ENCODE measurements around the gene CIB4.

Gene CIB4

DNA sequence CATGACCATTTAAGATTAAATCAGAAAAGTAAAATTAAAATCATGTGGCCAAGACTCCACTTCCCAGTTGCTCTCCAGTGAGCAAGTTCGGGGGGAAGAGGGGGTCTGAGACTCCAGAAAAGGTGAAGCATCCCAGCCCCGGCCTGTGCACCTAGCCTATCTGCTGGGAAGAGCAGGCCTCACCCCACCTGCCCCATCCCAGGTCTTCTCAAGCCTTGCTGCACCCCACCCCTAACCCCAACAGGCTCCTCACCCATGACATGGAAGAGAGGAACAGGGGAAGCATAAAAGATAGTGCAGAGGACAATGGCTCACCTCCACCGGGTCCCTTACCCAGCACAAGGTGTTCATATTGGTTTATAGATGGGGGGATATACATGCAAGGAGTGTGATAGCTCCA is 14.6 kb downstream of the CIB4 start:
- no peak overlapping the region for H3K27ac ChIP-seq
- no peaks in the 10 kb centered on the region for H3K36me3 ChIP-seq
- no peaks in the 10 kb centered on the region for H3K27me3 ChIP-seq
- H3K4me3 ChIP-seq, result no peak overlapping the region
- intact Hi-C loops (cut with DNase I; ENCODE audit: low total_unique reads), result no loop called here
- TF ChIP-seq, protein P1, sequence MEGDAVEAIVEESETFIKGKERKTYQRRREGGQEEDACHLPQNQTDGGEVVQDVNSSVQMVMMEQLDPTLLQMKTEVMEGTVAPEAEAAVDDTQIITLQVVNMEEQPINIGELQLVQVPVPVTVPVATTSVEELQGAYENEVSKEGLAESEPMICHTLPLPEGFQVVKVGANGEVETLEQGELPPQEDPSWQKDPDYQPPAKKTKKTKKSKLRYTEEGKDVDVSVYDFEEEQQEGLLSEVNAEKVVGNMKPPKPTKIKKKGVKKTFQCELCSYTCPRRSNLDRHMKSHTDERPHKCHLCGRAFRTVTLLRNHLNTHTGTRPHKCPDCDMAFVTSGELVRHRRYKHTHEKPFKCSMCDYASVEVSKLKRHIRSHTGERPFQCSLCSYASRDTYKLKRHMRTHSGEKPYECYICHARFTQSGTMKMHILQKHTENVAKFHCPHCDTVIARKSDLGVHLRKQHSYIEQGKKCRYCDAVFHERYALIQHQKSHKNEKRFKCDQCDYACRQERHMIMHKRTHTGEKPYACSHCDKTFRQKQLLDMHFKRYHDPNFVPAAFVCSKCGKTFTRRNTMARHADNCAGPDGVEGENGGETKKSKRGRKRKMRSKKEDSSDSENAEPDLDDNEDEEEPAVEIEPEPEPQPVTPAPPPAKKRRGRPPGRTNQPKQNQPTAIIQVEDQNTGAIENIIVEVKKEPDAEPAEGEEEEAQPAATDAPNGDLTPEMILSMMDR (IDR thresholded peaks at IDR 0.05), result no peak
- H3K9me3 ChIP-seq, result no peaks in the 10 kb centered on the region
- peak; percentile 8 to 23 for DNase-seq
- H3K4me1 ChIP-seq, result peaks cover 0 to 12% (median 5%) of the 10 kb centered on the region in 4 donors

DNA sequence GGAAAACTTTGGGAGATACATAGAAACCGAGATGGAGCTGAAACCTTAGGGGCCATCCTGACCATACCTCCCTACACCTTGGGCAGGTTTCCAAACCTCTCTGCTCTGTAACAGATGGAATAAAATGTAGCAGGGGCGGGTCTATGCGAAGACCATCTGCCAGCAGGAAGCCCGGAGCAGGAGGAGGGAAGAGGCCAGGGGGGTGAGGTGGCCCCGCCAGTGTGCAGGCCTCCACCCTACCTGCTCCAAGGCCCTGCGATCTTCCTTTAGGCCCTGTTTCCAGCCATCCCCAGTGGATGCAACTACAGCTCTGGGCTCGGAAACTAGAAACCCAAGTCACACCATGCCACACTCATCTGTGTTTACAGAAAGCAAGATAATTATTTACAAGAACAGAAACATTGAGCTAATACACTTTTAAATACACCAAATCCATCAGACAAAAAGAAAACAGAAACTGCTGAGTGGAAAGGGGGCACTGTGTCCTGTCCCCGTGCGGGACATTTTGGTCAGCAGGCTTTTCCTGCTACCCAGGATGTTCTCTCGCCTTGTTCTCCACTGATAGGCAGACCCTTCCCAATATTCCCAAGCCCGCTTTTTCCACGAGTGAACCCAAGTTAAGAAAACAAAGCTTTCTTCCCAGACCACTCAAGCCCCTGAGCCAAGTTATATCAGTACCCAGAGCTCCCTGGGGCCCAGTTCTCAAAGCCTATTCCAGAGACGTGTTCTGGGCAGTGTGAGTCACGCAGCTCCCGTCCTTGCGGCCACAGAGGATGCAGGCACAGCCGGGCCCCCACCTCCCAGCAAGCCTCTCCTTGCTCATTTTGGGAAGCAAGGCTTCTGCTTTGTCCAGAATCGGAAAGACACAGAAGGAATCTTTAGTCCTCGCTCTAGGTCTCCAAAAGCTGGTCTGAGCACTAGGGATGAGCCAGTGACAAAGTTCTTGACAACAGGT is 17.3 kb downstream of the CIB4 start:
- H3K27me3 ChIP-seq, result no peaks in the 10 kb centered on the region
- no peaks in the 10 kb centered on the region for H3K9me3 ChIP-seq
- H3K4me1 ChIP-seq, result peaks cover 0 to 12% (median 5%) of the 10 kb centered on the region in 4 donors
- TF ChIP-seq, protein P1 (IDR thresholded peaks at IDR 0.05), result no peak
- H3K4me3 ChIP-seq, result no peak overlapping the region
- intact Hi-C loops (cut with DNase I; ENCODE audit: low total_unique reads), result no loop called here
- DNase-seq, result peak in 1 of 2 donors; percentile 74
- H3K36me3 ChIP-seq, result no peaks in the 10 kb centered on the region
- H3K27ac ChIP-seq, result peak overlapping the region; percentile 63 to 67

DNA sequence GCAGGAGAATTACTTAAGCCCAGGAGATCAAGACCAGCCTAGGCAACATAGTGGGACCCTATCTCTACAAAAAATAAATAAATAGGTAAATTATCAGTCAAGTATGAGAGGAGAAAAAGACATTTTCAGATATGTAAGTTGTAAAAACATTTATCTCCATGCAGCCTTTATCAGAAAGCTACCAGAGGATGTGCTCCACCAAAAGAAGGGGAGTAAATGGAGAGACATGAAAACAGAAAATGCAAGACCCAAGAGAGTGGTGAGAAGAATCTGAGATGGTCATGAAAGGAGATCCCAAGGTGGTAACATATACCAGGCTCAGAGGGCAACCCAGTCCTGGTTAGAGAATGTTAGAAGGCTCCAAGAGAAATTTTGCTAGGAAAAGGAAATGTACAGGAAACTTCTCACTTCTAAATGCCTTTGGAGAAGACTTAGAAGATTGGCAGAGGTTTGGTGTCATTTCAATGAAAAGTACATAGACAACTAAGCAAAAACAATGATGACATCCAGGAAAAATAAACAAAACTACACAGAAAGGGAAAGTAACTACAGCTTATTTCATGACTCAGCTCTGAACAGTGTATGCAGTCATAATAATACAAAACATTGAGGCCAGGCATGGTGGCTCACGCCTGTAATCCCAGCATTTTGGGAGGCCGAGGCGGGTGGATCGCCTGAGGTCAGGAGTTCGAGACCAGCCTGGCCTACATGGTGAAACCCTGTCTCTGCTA is 19.5 kb downstream of the CIB4 start:
- peaks cover 0 to 12% (median 5%) of the 10 kb centered on the region in 4 donors for H3K4me1 ChIP-seq
- no peak for DNase-seq
- no peak overlapping the region for H3K27ac ChIP-seq
- peaks cover 0 to 7% of the 10 kb centered on the region in 2 donors for H3K27me3 ChIP-seq
- H3K4me3 ChIP-seq, result no peak overlapping the region
- no peaks in the 10 kb centered on the region for H3K36me3 ChIP-seq
- intact Hi-C loops (cut with DNase I; ENCODE audit: low total_unique reads), result no loop called here
- TF ChIP-seq, protein P1 (IDR thresholded peaks at IDR 0.05), result no peak
- no peaks in the 10 kb centered on the region for H3K9me3 ChIP-seq

DNA sequence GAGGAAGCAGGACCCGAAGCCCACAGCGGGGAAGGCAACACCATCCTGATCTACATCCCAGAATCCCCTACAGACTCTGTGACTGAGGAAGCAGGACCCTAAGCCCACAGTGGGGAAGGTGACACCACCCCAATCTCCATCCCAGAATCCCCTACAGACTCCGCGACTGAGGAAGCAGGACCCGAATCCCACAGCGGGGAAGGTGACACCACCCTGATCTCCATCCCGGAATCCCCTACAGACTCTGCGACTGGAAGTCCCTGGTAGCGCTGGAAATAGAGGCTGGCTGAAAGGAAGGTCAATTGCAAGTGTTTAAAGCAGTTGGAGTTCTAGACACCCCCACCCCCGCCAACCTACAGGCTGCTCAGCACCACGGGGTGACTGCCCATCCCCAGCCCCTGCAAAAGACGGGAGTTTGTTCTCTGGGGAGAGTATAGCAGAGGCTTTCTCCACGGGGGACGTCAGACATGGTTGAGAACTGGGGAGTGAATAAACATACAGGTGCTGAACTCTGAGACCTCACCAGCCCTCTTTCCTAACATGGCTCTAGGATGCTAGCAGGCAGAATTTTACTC is 21.0 kb downstream of the CIB4 start:
- peaks cover 0 to 7% of the 10 kb centered on the region in 2 donors for H3K27me3 ChIP-seq
- DNase-seq, result peak in 1 of 2 donors; percentile 33
- no peaks in the 10 kb centered on the region for H3K9me3 ChIP-seq
- no peak overlapping the region for H3K4me3 ChIP-seq
- intact Hi-C loops (cut with DNase I; ENCODE audit: low total_unique reads), result no loop called here
- no peaks in the 10 kb centered on the region for H3K36me3 ChIP-seq
- TF ChIP-seq, protein P1 (IDR thresholded peaks at IDR 0.05), result no peak
- no peak overlapping the region for H3K27ac ChIP-seq
- H3K4me1 ChIP-seq, result peaks cover 0 to 23% (median 13%) of the 10 kb centered on the region in 4 donors

DNA sequence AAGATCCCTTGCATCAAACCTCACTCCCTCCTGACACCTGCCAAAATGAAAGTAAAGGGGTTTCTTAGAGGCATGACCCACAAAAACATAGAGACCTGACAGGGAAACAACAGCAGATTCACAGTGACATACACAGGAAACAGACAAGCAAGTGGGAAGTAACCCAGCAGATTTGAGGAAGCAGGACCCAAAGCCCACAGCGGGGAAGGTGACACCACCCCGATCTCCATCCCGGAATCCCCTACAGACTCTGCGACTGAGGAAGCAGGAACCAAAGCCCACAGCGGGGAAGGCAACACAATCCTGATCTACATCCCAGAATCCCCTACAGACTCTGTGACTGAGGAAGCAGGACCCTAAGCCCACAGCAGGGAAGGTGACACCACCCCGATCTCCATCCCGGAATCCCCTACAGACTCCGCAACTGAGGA is 21.6 kb downstream of the CIB4 start:
- Histone ChIP-seq H3K9me3 (no peaks in the 10 kb centered on the region), H3K4me3 (no peak overlapping the region), H3K27ac (no peak overlapping the region), H3K27me3 (peaks cover 0 to 7% of the 10 kb centered on the region in 2 donors), H3K4me1 (peaks cover 0 to 28% (median 18%) of the 10 kb centered on the region in 4 donors), H3K36me3 (no peaks in the 10 kb centered on the region)
- intact Hi-C loops (cut with DNase I; ENCODE audit: low total_unique reads), result no loop called here
- TF ChIP-seq, protein P1 (IDR thresholded peaks at IDR 0.05), result no peak
- DNase-seq, result peak in 1 of 2 donors; percentile 55

Data from tibial artery (tissue), 4 donors.